GM21367 (cell line): ENCODE data around the gene NSD1.

ENCODE experiments used
- ATAC-seq: cut with Tn5 transposase; IDR thresholded peaks from one replicate; pipeline ENCODE4 v1.9.1; 2021; ENCODE audit not compliant: unreplicated experiment

The NSD1 gene, protein sequence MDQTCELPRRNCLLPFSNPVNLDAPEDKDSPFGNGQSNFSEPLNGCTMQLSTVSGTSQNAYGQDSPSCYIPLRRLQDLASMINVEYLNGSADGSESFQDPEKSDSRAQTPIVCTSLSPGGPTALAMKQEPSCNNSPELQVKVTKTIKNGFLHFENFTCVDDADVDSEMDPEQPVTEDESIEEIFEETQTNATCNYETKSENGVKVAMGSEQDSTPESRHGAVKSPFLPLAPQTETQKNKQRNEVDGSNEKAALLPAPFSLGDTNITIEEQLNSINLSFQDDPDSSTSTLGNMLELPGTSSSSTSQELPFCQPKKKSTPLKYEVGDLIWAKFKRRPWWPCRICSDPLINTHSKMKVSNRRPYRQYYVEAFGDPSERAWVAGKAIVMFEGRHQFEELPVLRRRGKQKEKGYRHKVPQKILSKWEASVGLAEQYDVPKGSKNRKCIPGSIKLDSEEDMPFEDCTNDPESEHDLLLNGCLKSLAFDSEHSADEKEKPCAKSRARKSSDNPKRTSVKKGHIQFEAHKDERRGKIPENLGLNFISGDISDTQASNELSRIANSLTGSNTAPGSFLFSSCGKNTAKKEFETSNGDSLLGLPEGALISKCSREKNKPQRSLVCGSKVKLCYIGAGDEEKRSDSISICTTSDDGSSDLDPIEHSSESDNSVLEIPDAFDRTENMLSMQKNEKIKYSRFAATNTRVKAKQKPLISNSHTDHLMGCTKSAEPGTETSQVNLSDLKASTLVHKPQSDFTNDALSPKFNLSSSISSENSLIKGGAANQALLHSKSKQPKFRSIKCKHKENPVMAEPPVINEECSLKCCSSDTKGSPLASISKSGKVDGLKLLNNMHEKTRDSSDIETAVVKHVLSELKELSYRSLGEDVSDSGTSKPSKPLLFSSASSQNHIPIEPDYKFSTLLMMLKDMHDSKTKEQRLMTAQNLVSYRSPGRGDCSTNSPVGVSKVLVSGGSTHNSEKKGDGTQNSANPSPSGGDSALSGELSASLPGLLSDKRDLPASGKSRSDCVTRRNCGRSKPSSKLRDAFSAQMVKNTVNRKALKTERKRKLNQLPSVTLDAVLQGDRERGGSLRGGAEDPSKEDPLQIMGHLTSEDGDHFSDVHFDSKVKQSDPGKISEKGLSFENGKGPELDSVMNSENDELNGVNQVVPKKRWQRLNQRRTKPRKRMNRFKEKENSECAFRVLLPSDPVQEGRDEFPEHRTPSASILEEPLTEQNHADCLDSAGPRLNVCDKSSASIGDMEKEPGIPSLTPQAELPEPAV (N-terminal part only)

DNA sequence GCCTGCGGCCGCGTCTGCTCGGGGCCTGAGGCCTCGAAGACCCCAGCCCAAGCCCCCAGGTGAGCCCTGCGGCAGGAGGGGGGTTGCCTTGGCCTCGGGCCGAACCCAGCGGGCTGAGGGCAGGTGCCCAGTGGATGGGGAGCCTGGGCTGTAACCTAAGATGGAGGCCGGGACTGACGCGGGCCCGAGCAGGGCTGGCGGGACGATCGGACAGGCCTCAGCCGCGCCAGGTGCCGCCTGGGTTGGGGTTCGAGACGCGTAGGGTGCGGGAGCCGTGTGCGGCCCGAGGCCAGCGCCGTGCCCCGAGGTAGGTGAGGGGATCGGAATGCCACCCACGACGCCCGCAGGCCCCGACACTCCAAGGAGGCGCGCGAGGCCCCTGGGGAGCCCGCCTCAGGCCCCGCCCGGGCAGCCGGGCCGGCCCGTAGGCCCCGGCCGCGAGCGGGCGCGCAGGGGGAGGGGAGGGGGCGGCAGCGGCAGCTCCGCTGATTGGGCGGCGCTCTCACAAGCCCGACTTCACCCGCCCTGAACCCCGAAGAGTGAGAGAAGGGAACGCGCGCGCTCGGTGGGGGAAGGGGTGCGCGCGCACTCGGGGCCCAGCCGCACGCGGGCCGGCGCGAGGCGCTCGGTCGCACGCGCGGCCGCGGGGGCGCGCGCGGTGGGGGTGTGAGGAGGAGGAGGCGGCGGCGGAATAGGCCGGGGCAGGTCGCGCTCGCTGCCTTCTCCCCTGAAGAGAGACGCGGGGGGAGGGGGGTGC lies at the start of gene NSD1:
TSS of gene NSD1 (plus strand) at position 678 of the 757 bp plus-strand sequence. CDS start 1,331 bp downstream, outside the sequence.
- ATAC-seq: peak; percentile 51

DNA sequence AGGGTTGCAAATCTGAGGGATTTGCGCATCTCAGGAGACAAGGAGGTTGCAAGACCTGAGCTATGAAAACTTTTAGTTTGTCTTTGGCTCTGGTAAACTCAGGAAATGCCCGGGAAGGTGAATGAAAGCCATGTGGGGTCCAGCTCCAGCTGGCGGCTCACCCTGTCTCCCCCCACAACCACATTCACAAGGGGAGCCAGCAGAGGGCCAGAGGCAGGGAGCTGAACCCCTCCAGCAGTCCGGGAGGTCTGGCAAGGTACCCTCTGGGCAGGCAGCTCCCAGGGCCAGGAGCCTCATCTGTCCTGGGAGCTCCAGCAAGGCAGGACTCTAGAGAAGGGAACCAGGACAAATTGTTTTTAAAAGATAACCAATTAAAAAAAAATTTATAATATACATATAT lies 49.4 kb upstream of the NSD1 start:
- ATAC-seq: no peak

DNA sequence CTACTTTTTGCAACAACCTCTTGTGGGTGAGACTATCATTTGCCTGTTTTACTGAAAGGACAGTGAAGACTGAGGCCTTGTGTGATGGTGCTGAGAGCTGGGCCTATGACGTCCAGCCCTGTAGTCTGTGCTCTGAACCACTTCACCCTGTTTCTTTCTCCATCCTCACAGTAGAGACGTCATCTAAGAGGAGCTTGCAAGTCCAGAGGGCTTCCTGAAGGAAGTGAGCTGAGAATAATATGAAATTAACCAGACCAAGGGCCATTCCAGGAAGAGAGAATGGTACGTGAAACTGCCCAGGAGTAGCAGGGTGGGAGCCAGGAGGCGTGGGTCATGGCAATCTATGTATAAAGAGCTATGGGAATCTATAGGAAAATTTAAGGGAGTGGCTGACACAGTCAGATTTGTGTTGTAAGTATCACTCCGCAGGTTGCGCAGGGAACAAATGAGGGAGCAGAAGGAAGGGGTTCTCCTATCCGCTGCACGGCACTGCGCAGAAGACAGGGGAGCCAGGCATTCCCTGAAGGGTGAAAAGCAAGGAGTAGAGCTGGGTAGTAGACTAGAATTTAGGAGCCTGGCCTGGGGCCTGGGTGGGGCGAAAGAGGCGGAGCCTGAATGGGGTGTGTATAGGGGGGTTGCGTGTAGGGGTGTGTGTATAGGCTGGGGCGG lies 47.5 kb upstream of the NSD1 start:
- ATAC-seq: no peak

DNA sequence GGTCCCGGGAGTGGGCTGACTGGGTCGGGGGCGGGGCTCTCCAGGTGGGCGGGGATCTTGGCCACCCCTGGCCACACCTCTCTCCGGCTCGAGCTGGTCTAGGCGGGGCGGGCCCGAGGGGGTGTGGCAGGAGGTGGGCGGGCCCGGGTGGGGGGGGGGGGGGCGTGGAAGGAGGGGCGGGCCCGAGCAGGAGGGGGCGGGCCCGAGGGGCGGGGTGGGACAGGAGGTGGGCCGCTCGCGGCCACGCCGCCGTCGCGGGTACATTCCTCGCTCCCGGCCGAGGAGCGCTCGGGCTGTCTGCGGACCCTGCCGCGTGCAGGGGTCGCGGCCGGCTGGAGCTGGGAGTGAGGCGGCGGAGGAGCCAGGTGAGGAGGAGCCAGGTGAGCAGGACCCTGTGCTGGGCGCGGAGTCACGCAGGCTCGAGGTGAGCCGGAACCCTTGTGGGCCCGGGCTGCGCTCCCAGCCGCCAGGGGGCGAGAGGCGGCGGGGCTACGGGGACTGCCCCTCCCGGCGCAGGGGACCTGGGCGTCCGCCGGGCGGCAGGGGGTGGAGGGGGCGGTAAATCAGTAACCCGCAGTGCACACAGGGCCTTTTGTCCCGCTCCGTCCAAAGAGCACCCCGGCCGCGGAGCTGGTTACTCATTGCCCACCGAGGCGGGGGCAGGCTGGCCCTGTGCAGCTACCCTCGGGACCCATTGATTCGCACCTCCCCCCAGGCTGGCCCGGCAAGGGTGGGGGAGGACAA lies 46.7 kb upstream of the NSD1 start, which contains the start of gene FGFR4:
TSS of gene FGFR4 (plus strand) at position 262 of the 744 bp plus-strand sequence. CDS start 2,688 bp downstream, outside the sequence.
- no peak for ATAC-seq

DNA sequence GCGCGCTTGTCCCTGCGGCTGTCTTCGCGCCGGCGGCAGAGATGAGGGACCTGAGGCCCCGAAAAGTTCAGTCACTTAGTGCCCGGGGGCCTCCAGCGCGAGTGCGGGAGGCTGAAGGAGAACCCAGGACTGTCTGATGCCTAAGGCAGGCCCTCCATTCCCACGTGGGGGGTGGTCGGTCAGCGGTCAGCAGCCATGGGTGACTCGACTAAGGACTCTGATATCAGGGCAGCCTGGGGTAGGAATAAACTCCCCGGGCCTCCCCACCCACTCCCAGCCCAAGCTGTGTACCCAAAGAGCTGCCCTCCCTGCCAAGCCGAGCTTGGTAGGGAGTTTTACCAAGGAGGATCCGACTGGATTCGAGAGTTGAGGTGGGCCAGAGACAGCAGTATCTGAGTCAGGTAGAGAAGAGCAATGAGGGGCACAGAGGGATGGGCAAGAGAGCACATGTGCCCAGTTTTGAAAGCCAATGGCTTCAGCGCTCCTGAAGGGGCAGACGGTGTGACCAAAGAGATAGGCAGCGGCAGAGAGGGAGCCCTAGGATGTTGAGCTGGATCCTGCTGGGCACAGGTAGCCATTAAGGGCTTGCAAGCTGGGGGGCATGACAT lies 46.1 kb upstream of the NSD1 start:
- ATAC-seq: no peak

DNA sequence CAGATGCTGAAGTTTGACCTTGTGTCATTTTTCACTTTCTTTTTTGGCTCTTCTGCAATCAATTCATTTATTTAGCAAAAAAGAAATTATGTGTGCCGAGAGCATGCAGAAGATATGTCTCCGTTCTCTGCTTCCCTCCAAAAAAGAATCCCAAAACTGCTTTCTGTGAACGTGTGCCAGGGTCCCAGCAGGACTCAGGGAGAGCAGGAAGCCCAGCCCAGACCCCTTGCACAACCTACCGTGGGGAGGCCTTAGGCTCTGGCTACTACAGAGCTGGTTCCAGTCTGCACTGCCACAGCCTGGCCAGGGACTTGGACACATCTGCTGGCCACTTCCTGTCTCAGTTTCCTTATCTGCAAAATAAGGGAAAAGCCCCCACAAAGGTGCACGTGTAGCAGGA lies 44.4 kb upstream of the NSD1 start:
- no peak for ATAC-seq

DNA sequence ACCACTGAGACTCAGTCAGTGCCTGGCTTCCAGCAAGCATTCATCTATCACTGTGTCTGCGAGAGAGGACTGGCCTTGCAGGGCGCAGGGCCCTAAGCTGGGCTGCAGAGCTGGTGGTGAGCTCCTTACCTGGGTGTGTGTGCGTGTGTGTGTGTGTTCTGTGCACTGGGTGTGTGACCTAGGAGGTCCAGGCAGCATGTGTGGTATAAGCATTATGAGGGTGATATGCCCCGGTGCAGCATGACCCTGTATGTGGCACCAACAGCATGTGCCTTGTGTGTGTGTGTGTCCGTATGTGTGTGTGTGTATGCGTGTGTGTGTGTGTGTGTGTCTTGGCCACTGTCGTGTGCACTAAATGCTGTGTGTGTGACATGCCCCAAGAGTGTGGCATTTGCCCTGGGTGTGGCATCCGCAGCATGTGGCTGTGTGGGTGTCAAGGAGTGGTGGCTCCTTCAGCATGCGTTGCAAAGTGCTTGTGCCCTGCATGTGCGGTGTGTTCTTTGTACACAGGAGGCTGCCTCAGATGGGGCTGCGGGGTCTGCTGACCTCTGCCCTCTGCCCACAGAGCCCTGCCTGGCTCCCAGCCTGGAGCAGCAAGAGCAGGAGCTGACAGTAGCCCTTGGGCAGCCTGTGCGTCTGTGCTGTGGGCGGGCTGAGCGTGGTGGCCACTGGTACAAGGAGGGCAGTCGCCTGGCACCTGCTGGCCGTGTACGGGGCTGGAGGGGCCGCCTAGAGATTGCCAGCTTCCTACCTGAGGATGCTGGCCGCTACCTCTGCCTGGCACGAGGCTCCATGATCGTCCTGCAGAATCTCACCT lies 43.5 kb upstream of the NSD1 start:
- no peak for ATAC-seq

DNA sequence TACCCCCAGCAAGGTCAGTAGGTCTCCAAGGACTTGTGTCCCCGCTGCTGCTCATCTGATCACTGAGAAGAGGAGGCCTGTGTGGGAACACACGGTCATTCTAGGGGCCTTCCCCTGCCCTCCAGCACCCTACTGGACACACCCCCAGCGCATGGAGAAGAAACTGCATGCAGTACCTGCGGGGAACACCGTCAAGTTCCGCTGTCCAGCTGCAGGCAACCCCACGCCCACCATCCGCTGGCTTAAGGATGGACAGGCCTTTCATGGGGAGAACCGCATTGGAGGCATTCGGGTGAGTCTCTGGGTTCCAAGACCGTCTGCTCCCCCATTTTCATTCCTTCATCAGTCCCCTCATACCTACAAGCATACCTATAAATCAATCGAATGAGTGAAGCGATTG lies 42.8 kb upstream of the NSD1 start:
- no peak for ATAC-seq

DNA sequence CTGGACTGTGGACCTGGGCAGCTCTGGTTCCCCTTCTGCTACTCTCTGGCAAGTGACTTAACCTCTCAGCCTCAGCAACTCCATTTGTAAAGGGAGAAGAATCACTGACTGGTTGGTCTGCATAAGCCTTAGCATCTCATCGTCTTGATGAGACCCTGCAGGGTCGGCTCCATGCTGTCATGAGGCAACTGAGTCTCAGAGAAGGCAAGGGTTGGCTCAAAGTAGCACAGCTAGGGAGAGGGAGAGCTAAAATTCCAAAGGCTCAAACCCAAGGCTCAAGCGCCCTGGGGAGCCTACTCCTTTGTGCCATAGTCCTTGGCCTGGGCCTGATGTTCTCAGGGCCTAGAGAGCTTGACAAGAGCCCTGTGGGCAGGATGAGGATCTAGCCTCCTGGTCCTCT lies 42.3 kb upstream of the NSD1 start:
- ATAC-seq: no peak

DNA sequence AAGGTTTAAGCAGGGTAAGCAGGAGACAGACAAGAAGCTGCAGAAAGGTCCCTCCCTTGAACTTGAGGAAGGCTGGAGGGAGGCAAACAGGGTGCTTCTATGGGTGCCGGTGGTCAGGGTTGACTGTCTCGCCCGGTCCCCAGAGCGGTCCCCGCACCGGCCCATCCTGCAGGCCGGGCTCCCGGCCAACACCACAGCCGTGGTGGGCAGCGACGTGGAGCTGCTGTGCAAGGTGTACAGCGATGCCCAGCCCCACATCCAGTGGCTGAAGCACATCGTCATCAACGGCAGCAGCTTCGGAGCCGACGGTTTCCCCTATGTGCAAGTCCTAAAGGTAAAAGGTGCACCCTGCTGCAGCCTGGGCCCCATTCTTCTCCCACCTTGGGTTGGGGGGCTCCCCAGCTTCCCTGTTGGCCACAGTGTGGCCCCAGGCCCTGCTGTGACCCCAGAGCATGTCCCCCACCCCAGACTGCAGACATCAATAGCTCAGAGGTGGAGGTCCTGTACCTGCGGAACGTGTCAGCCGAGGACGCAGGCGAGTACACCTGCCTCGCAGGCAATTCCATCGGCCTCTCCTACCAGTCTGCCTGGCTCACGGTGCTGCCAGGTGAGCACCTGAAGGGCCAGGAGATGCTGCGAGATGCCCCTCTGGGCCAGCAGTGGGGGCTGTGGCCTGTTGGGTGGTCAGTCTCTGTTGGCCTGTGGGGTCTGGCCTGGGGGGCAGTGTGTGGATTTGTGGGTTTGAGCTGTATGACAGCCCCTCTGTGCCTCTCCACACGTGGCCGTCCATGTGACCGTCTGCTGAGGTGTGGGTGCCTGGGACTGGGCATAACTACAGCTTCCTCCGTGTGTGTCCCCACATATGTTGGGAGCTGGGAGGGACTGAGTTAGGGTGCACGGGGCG lies 41.1 kb upstream of the NSD1 start:
- no peak for ATAC-seq

DNA sequence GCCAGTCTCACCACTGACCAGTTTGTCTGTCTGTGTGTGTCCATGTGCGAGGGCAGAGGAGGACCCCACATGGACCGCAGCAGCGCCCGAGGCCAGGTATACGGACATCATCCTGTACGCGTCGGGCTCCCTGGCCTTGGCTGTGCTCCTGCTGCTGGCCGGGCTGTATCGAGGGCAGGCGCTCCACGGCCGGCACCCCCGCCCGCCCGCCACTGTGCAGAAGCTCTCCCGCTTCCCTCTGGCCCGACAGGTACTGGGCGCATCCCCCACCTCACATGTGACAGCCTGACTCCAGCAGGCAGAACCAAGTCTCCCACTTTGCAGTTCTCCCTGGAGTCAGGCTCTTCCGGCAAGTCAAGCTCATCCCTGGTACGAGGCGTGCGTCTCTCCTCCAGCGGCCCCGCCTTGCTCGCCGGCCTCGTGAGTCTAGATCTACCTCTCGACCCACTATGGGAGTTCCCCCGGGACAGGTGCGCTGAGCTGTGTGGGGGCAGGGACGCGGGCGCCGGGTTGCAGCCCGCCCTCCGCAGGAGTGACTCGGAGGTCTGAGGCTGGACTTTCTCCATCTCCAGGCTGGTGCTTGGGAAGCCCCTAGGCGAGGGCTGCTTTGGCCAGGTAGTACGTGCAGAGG lies 40.4 kb upstream of the NSD1 start:
- no peak for ATAC-seq

DNA sequence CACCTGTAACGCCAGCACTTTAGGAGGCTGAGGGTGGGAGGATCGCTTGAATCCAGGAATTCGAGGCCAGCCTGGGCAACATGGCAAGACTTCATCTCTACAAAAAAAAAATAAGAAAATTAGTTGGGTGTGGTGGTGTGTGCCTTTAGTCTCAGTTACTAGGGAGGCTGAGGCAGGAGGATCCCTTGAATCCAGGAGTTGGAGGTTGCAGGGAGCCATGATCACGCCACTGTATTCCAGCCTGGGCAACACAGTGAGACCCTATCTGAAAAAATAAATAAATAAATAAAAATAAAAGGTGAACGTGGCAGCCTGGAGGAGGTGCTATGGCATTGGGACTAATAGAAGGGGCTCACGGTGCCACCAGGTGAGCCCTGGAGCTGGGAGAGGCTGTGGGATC lies 39.8 kb upstream of the NSD1 start:
- no peak for ATAC-seq

DNA sequence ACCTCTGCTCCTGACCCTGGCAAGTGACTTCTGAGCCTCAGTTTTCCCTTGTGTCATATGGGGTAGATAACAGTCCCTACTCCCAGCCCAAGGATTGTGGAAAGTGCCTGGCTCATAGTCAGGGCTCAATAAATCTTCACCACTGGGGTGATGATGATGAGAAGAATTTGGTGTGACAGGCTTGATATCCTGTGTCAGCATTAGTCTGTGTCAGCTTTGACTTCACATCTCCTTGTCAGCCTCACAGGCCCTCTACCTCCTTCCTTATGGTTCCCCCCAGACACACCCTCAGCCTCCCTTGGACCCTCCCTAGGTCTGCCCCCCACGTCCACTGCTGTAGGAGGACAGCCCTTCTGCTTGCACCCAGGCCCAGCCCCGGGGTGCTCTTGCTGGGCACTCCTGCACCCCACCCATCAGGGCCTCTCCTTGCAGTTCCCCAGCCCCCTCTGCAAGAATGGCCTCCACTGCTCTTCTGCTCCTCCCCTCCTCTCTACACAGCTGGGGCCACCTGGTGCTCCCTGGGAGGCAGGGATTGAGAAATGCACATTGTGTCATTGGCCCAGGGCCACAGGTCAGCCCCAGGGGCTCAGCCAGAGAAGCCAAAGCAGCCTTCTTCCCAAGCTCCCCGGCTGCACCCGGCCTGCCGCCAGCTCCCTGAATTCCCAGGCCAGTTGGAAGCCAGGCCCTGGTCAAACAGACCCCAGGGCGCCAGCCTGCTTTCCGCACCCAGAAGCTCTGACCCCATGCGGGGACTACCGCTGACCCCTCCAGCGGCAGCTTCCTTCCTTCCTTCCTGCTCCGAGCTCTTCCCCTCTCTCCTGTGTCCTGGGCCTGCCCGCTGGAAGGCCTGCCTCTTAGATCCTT lies 39.1 kb upstream of the NSD1 start:
- ATAC-seq: no peak

DNA sequence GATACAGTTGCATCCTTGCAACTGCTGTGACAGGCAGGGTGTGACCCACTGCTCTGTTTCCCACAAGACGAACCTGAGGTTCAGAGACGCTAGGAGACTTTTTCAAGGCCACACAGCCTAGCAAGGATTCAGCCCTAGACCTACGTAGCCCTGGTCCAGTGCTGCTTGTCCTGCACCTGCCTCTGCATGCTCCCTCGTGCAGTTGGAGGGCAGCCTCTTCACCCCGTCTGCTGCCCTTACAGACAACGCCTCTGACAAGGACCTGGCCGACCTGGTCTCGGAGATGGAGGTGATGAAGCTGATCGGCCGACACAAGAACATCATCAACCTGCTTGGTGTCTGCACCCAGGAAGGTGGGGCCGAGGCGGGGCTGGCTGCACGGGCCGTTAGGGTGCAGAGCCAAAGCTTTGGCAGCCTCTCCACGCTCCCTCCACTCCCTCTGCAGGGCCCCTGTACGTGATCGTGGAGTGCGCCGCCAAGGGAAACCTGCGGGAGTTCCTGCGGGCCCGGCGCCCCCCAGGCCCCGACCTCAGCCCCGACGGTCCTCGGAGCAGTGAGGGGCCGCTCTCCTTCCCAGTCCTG lies 38.4 kb upstream of the NSD1 start:
- no peak for ATAC-seq
